Measurements from ENCODE around the gene SYNDIG1. TPM values are rescaled to one million over a fixed set of nuclear protein-coding genes. Genes with fewer than 3 reads are reported as not detected.

The SYNDIG1 gene
- total RNA-seq, 2 donors from 2014 or later, result 0.78 TPM; not detected in 1

- ATAC-seq, result no peak
- intact Hi-C loops (cut with DNase I), result no loop called here
- TF ChIP-seq CTCF (IDR thresholded peaks at IDR 0.05) (no peak), POLR2A (IDR thresholded peaks at IDR 0.05) (no peak)
These were observed 112.2 kb downstream of the SYNDIG1 start for GRCh38 chr20:24581443-24582170.

GRCh38 chr20:24582373-24583168, 113.1 kb downstream of the SYNDIG1 start:
- WGBS, 2 donors, result 63 to 65% methylated on average over 15 of the region's 15 CpGs
- no peaks in the 10 kb centered on the region for H3K9me3 ChIP-seq
- H3K27me3 ChIP-seq, result no peaks in the 10 kb centered on the region
- H3K4me1 ChIP-seq, result no peaks in the 10 kb centered on the region
- H3K4me3 ChIP-seq, result no peak overlapping the region
- no peak for ATAC-seq
- no peaks in the 10 kb centered on the region for H3K36me3 ChIP-seq (replicated peaks in 1 of 2; ENCODE audit: insufficient read depth in 1 of 2, low read depth in 2 of 2)
- intact Hi-C loops (cut with DNase I), result no loop called here
- TF ChIP-seq CTCF (IDR thresholded peaks at IDR 0.05) (no peak), POLR2A (IDR thresholded peaks at IDR 0.05) (no peak)
- DNase-seq, result no peak
- no peak overlapping the region for H3K27ac ChIP-seq

More at GRCh38 chr20:24581443-24582170, 112.2 kb downstream of the SYNDIG1 start:
- no peak overlapping the region for H3K27ac ChIP-seq
- no peaks in the 10 kb centered on the region for H3K36me3 ChIP-seq (replicated peaks in 1 of 2; ENCODE audit: insufficient read depth in 1 of 2, low read depth in 2 of 2)
- no peaks in the 10 kb centered on the region for H3K4me1 ChIP-seq
- 73 to 76% methylated on average over 13 of the region's 13 CpGs for WGBS, 2 donors
- no peaks in the 10 kb centered on the region for H3K27me3 ChIP-seq
- H3K9me3 ChIP-seq, result no peaks in the 10 kb centered on the region
- no peak overlapping the region for H3K4me3 ChIP-seq
- no peak for DNase-seq

- intact Hi-C loops (cut with DNase I), result no loop called here
- WGBS, 2 donors, result 78 to 80% methylated on average over 7 to 13 of the region's 13 CpGs
- Histone ChIP-seq H3K4me1 (no peaks in the 10 kb centered on the region), H3K4me3 (no peak overlapping the region), H3K36me3 (replicated peaks in 1 of 2; ENCODE audit: insufficient read depth in 1 of 2, low read depth in 2 of 2) (no peaks in the 10 kb centered on the region), H3K27ac (no peak overlapping the region), H3K27me3 (no peaks in the 10 kb centered on the region), H3K9me3 (no peaks in the 10 kb centered on the region)
- DNase-seq (no peak), ATAC-seq (no peak)
- TF ChIP-seq CTCF (IDR thresholded peaks at IDR 0.05) (no peak), POLR2A (IDR thresholded peaks at IDR 0.05) (no peak)
These were observed 113.9 kb downstream of the SYNDIG1 start for GRCh38 chr20:24583169-24583792.

GRCh38 chr20:24584078-24584477, 114.6 kb downstream of the SYNDIG1 start:
- intact Hi-C loops (cut with DNase I), result no loop called here
- no peak overlapping the region for H3K4me3 ChIP-seq
- ATAC-seq, result no peak
- TF ChIP-seq POLR2A (IDR thresholded peaks at IDR 0.05) (no peak), CTCF (IDR thresholded peaks at IDR 0.05) (no peak)
- no peak overlapping the region for H3K27ac ChIP-seq
- DNase-seq, result no peak
- no peaks in the 10 kb centered on the region for H3K36me3 ChIP-seq (replicated peaks in 1 of 2; ENCODE audit: insufficient read depth in 1 of 2, low read depth in 2 of 2)
- H3K27me3 ChIP-seq, result no peaks in the 10 kb centered on the region
- 82% methylated on average over 9 of the region's 9 CpGs for WGBS, 2 donors
- no peaks in the 10 kb centered on the region for H3K4me1 ChIP-seq
- no peaks in the 10 kb centered on the region for H3K9me3 ChIP-seq

Data from body of pancreas (tissue), 4 donors.